Spinal cord (tissue), 10 donors: ENCODE results near the gene HYAL3. TPM values are rescaled to one million over a fixed set of nuclear protein-coding genes. Genes with fewer than 3 reads are reported as not detected.

Source experiments
- DNase-seq, 6 donors: peaks; one replicate each; pipeline versions ENCODE4 v3.0.0 to v3.0.0-alpha.2; 2013 to 2015; ENCODE audit warnings: low spot score in 6 of 6, low read depth in 4 of 6
- H3K27ac ChIP-seq: one replicate; pipeline ENCODE4 v1.5.1; 2013; ENCODE audit warnings: low read depth, low read length, control low read depth
- H3K27me3 ChIP-seq: one replicate; pipeline ENCODE4 v1.6.1; 2013; ENCODE audit warnings: low read length; ENCODE audit not compliant: control insufficient read depth, insufficient read depth
- H3K36me3 ChIP-seq: one replicate; pipeline ENCODE4 v1.6.1; 2013; ENCODE audit warnings: low read length; ENCODE audit not compliant: control insufficient read depth, insufficient read depth
- H3K4me1 ChIP-seq: one replicate; pipeline ENCODE4 v1.6.1; 2013; ENCODE audit warnings: low read length; ENCODE audit not compliant: control insufficient read depth, insufficient read depth
- H3K4me3 ChIP-seq: one replicate; pipeline ENCODE4 v1.5.1; 2013; ENCODE audit warnings: low read depth, low read length, control low read depth
- H3K9me3 ChIP-seq: one replicate; pipeline ENCODE4 v1.6.1; 2013; ENCODE audit warnings: low read length; ENCODE audit not compliant: control insufficient read depth, insufficient read depth
- WGBS: methylation state at CpG from one replicate; pipeline ENCODE4 v1.1.5; 2013; ENCODE audit warnings: missing lambda C conversion rate; ENCODE audit not compliant: insufficient coverage; 5-methylcytosine and 5-hydroxymethylcytosine counted together
- polyA plus RNA-seq, 2 donors: library from polyadenylated mRNA; unstranded; fragments of 120-200 nt; gene quantifications; one replicate each; pipeline ENCODE4 v1.2.1, GENCODE V29; 2013; ENCODE audit not compliant: insufficient read length in 2 of 2
- total RNA-seq, 2 donors: library from RNA; depleted of rRNA in 1 of 2; stranded (reverse); fragments of 120-200 nt in 1 of 2; fragments of >200 nt in 1 of 2; gene quantifications; one replicate each; pipeline versions ENCODE4 v1.2.3 to v1.2.4, GENCODE V29; 2013 to 2014
- donor health status: healthy.

The HYAL3 gene
- total and polyA plus RNA-seq, 4 donors, result 4.2 to 14.2 (median 11.9) TPM

DNA sequence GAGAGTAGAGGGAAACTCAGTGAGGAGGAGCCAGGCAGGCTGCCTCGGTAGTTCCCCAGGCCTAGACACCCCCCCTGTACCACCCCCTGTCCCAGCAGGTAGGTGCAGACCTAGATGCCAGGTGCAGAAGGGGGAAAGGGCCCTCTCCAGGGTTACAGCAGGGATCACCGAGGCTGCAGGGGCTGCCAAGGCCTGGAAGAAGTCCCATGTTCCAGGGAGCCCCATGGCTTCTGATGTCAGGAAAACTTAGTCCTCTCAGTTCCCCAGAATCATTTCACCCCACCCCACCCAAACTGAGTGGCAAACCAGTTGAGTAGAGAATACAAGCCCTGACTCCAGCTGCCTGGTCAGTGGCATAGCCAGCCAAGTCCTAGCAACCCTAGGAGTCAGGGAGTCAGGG, 37.7 kb downstream of the HYAL3 start:
- WGBS, result 43% methylated on average over 1 of the region's 2 CpGs
- H3K4me1 ChIP-seq, result peaks cover 94% of the 10 kb centered on the region
- DNase-seq, result no peak
- peak overlapping the region; percentile 99 for H3K27ac ChIP-seq
- peaks cover 34% of the 10 kb centered on the region for H3K36me3 ChIP-seq
- H3K4me3 ChIP-seq, result peak overlapping the region; percentile 9
- H3K9me3 ChIP-seq, result no peaks in the 10 kb centered on the region
- H3K27me3 ChIP-seq, result no peaks in the 10 kb centered on the region

DNA sequence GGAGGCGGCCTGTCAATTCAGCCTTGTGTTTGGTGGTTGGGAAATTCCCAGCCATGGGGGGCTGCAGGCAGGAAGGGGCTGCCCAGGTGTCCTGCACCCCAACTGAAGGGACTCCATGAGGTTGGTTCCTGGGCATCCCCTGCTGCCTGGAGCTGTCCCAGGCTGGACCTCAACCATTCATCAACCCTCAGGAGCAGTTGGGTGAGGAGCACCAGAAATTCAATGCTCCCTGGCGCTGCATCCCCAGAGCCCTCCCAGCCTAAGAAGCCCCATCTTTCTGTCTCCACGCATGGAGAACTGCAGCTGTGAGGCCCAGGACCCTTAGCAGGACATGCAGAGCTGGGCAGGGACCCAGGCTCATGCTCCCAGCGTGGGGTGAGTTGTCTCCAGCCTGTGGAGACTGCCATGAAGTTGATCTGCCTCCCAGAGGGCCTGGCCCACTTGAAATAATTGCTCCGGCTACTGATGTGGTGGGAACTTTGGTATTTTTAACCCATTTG, 38.2 kb downstream of the HYAL3 start:
- Histone ChIP-seq H3K4me1 (peaks cover 94% of the 10 kb centered on the region), H3K36me3 (peaks cover 39% of the 10 kb centered on the region), H3K27me3 (no peaks in the 10 kb centered on the region), H3K9me3 (no peaks in the 10 kb centered on the region), H3K4me3 (peak overlapping the region; percentile 50), H3K27ac (peak overlapping the region; percentile 99)
- no peak for DNase-seq
- 40% methylated on average over 5 of the region's 5 CpGs for WGBS

- under 1% methylated on average over 69 of the region's 70 CpGs for WGBS
- peaks cover 46% of the 10 kb centered on the region for H3K36me3 ChIP-seq
- peak overlapping the region; percentile 50 for H3K4me3 ChIP-seq
- H3K4me1 ChIP-seq, result peaks cover 94% of the 10 kb centered on the region
- no peaks in the 10 kb centered on the region for H3K9me3 ChIP-seq
- H3K27me3 ChIP-seq, result no peaks in the 10 kb centered on the region
- peak overlapping the region; percentile 99 for H3K27ac ChIP-seq
- DNase-seq, result peak in 4 of 6 donors; percentile 84 to 98 (median 92)
These were observed 38.9 kb downstream of the HYAL3 start for GRCh38 chr3:50260027-50260941.

DNA sequence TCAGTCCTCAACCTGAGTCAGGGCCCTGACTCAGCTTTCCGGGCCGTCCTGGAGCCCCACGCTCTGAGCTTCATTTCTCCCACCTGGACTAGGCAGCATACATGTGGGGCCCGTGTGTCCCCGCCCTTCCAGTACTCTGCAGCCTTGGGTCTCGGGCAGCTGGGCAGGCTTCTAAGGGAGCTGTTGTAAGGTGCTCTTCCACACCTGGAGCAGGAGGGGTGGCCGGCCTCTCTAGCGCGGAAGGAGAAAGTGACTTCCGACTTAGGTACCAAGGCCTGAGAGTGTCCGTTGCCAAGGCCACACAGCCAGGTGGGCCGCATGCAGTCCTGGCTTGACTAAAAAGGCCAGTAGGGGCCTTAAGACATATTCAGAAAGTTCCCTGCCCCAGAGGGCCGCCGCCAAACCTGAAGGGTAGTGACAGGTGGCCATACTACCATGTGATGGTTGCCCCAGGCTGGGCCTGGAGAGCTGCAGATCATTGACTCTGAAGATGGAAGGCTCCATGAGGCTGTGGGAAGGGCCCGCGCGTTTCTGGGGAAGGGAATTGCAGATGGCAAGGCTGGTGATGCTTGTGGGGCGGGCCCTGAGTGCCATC, 39.7 kb downstream of the HYAL3 start:
- WGBS, result 59% methylated on average over 16 of the region's 18 CpGs
- peaks cover 94% of the 10 kb centered on the region for H3K4me1 ChIP-seq

DNA sequence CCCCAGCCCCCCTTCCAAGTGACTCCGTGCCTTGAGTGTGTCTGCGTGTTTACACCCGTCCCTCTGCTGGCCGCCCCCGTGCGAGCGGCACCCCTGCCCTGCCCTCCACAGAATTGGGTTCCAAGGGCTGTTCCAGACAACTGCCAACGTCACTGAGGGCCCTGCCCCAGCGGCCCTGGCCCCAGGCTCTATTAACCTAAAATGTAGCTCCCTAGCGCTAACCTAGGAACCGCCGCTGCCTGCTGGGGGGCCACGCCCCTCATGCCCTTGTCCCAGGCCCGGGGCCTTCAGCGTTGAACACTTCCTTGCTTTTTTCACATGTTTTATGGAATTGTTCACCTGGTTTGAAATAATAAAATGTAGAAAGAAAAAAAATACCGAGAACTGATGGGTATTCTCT, 40.2 kb downstream of the HYAL3 start:
- peak overlapping the region; percentile 92 for H3K27ac ChIP-seq
- peaks cover 94% of the 10 kb centered on the region for H3K4me1 ChIP-seq

More for the DNA sequence above, 39.7 kb downstream of the HYAL3 start:
- no peaks in the 10 kb centered on the region for H3K9me3 ChIP-seq
- H3K27me3 ChIP-seq, result no peaks in the 10 kb centered on the region
- peaks cover 53% of the 10 kb centered on the region for H3K36me3 ChIP-seq
- H3K27ac ChIP-seq, result peak overlapping the region; percentile 92
- peak in 1 of 6 donors; percentile 31 for DNase-seq
- H3K4me3 ChIP-seq, result no peak overlapping the region

GRCh38 chr3:50258029-50258680, 41.0 kb downstream of the HYAL3 start:
- H3K36me3 ChIP-seq, result peaks cover 67% of the 10 kb centered on the region

More for the DNA sequence above, 40.2 kb downstream of the HYAL3 start:
- no peaks in the 10 kb centered on the region for H3K27me3 ChIP-seq
- 70% methylated on average over 12 of the region's 16 CpGs for WGBS
- H3K36me3 ChIP-seq, result peaks cover 59% of the 10 kb centered on the region
- H3K4me3 ChIP-seq, result no peak overlapping the region
- H3K9me3 ChIP-seq, result no peaks in the 10 kb centered on the region
- DNase-seq, result no peak

GRCh38 chr3:50256978-50257890, 42.0 kb downstream of the HYAL3 start:
- peak in 1 of 6 donors; percentile 43 for DNase-seq
- WGBS, result 84% methylated on average over 19 of the region's 20 CpGs
- Histone ChIP-seq H3K27me3 (no peaks in the 10 kb centered on the region), H3K9me3 (no peaks in the 10 kb centered on the region), H3K36me3 (peaks cover 76% of the 10 kb centered on the region), H3K4me1 (peaks cover 88% of the 10 kb centered on the region), H3K4me3 (no peak overlapping the region), H3K27ac (peak overlapping the region; percentile 92)

More at GRCh38 chr3:50258029-50258680, 41.0 kb downstream of the HYAL3 start:
- Histone ChIP-seq H3K27me3 (no peaks in the 10 kb centered on the region), H3K4me3 (no peak overlapping the region), H3K27ac (peak overlapping the region; percentile 92), H3K4me1 (peaks cover 92% of the 10 kb centered on the region), H3K9me3 (no peaks in the 10 kb centered on the region)
- peak in 2 of 6 donors; percentile 67 to 77 for DNase-seq
- 30% methylated on average over 5 of the region's 17 CpGs for WGBS

GRCh38 chr3:50255251-50255615, 44.0 kb downstream of the HYAL3 start:
- H3K27ac ChIP-seq, result peak overlapping the region; percentile 59
- H3K36me3 ChIP-seq, result peaks cover 95% of the 10 kb centered on the region
- H3K4me1 ChIP-seq, result peaks cover 87% of the 10 kb centered on the region

More at GRCh38 chr3:50255251-50255615, 44.0 kb downstream of the HYAL3 start:
- Histone ChIP-seq H3K27me3 (no peaks in the 10 kb centered on the region), H3K9me3 (no peaks in the 10 kb centered on the region), H3K4me3 (no peak overlapping the region)
- WGBS, result 81% methylated on average over 9 of the region's 9 CpGs
- no peak for DNase-seq
